GM12892 (cell line): ENCODE data around the gene ZBTB7C.

ENCODE experiments used
- POLR2A ChIP-seq: IDR thresholded peaks from 2 replicates; pipeline ENCODE4 v1.6.1; 2011; ENCODE audit warnings: low read depth, low read length, control low read depth
- POLR2AphosphoS5 ChIP-seq: IDR thresholded peaks from 2 replicates; pipeline ENCODE4 v1.6.1; 2011; ENCODE audit warnings: low read depth, low read length, control low read depth

DNA sequence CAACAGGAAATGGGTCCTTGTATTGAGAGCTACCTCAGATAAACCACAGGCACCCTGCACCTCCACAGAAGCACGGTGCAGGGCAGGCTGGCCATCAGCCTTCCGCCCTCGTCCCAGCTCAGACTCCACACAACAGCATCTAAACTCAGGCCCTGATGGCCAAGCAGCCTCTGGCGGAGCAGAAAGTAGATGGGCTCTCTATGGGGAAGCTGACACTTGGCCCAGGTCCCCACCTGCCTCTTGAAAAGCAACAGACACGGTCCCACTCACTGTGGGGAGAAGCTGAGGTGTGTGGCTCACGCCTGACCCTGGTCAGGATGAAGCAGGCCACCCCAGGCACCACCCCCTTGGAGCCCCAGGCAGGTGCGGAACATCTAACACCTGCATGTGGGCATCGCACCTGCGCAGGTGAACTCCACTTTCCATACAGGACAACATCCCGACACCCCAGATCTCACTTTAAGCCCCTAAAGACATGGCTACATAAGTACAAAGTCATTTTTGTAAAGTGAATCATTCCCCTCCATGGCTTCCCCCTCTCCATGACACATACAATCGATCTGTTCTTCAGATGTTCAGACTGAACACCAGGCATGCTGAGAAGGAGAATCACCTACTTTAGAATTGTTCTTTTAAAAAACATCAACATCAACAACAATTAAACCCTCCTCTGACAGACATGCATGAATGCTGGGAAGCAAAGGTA, 208.4 kb downstream of the ZBTB7C start:
- TF ChIP-seq POLR2A, result no peak
- TF ChIP-seq POLR2AphosphoS5, result no peak
